NT2/D1 (cell line): ENCODE data around the gene KCNK3.

ENCODE experiments used
- DNase-seq: peaks from one replicate; pipeline ENCODE4 v3.0.0-alpha.2; 2011; ENCODE audit warnings: low read depth, low spot score
- H3K27me3 ChIP-seq: 2 replicates; pipeline ENCODE4 v1.6.0; 2011; ENCODE audit warnings: mild to moderate bottlenecking; ENCODE audit not compliant: insufficient read length, insufficient read depth
- H3K36me3 ChIP-seq: 2 replicates; pipeline ENCODE4 v1.6.1; 2011; ENCODE audit warnings: mild to moderate bottlenecking, low read length, mixed read lengths; ENCODE audit not compliant: insufficient read depth, insufficient read length
- H3K4me1 ChIP-seq: 2 replicates; pipeline ENCODE4 v1.5.1; 2011; ENCODE audit not compliant: insufficient read depth, insufficient read length
- H3K4me3 ChIP-seq: 2 replicates; pipeline ENCODE4 v1.5.1; 2011; ENCODE audit warnings: low read depth; ENCODE audit not compliant: insufficient read length
- H3K9ac ChIP-seq: 2 replicates; pipeline ENCODE4 v1.6.0; 2011; ENCODE audit warnings: low read depth; ENCODE audit not compliant: insufficient read length
- H3K9me3 ChIP-seq: 2 replicates; pipeline ENCODE4 v1.5.1; 2011; ENCODE audit warnings: mild to moderate bottlenecking, low read length; ENCODE audit not compliant: insufficient read depth
- SUZ12 ChIP-seq: IDR thresholded peaks from 2 replicates; pipeline ENCODE4 v1.6.1; 2011; ENCODE audit not compliant: insufficient read length, insufficient read depth; ENCODE audit errors: extremely low read depth
- YY1 ChIP-seq: IDR thresholded peaks from 2 replicates; pipeline ENCODE4 v1.6.1; 2011; ENCODE audit not compliant: insufficient read length, insufficient read depth
- ZNF274 ChIP-seq: IDR thresholded peaks from 2 replicates; pipeline ENCODE4 v1.6.1; 2011; ENCODE audit warnings: mild to moderate bottlenecking, low read depth, low read length

Gene KCNK3

DNA sequence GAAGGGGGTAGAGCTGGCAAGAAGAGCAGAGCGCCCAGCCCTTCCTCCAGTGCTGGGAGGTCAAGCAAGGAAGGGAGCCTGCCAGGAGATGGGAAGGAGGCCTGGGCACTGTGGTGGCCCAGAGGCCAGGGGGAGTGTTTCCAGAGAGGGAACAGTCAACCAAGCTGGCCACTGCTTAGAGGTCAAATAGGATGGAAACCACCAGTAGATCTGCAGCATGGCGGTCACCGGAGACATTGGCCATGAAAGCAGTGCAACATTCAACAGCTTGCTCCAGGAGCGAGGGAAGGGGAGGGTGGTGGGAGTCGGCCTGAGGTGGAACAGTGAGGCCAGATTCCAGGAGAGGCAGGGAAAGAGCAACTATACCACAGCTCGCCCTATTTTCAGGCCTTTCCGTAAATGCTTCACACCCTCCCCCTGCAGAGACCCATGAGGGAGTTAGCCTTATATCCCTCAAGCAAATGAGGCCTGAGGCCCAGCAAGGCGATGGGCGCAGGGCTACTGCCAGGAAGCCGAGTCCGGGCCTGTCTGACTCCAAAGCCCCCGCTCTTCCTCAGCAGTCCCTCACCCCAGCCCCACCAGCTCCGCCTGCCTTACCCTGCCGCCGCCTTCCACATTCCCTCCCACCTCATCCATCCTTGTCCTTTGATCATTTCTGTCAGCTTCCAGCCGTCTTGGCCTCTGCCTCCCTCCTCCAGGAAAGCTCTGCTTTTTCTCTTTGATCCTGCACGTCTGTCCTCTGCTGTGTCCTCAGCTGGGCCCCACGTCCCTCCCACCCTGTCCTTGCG, 17.0 kb downstream of the KCNK3 start:
- Histone ChIP-seq H3K4me3 (no peak overlapping the region), H3K4me1 (peaks cover 10% of the 10 kb centered on the region), H3K36me3 (no peaks in the 10 kb centered on the region), H3K9me3 (no peaks in the 10 kb centered on the region), H3K9ac (no peak overlapping the region), H3K27me3 (no peaks in the 10 kb centered on the region)
- DNase-seq = no peak
- TF ChIP-seq SUZ12 (no peak), ZNF274 (no peak), YY1 (no peak)

DNA sequence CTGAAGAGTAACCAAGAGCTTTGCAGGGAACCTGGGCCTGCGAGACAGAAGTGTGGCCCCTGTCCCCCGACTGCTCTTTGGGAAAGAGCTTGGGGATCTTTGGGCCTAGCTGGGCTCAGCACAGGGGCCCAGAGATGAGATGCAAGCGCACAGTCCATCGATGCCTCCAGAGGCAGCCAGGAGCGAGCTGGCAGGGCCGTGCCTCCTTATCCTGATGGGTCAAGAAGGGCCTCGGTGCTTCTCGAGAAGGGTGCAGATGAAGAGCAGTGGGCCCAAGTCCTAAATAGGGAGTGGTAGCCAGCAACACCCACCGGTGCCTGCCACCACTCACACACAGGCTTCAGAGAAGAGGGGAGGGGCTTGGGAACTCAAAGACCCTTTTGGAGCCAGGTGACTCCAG, 17.6 kb downstream of the KCNK3 start:
- Histone ChIP-seq H3K4me3 (no peak overlapping the region), H3K36me3 (no peaks in the 10 kb centered on the region), H3K9ac (no peak overlapping the region), H3K9me3 (no peaks in the 10 kb centered on the region), H3K27me3 (no peaks in the 10 kb centered on the region), H3K4me1 (peaks cover 9% of the 10 kb centered on the region)
- TF ChIP-seq ZNF274 (no peak), YY1 (no peak), SUZ12 (no peak)
- no peak for DNase-seq

DNA sequence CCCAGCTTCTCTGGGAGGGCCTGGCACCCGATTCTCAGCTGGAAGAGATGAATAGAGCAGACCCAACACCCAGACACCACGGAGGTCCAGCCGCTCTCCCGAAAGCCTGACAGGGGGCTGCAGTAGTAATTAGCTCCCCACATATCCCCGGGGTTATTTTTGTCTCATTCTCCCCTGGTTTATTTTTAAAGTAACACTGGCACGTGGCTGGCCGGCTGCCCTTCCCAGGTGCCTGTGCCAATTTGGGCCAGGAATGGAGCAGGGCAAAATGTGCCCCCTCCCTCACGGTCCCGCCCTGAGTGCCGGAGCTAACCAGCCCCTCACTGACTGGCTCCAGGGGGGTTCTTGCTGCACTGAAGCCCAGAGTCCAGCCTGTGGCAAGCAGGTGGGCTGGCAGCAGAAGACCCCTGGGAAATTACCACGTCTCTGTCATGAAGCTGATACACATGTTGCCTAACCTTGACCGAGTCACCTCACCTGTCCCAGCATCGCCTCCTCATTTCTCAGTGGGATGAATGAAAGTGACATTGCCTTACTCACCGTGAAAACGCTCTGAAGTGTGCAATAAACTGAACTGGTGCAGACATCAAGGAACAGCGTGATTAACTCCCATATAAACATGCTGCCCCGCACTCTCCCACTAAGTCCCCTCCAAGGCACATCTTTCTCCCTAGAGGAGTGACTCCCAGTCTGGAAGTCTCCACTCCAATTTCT, 18.4 kb downstream of the KCNK3 start:
- Histone ChIP-seq H3K9me3 (no peaks in the 10 kb centered on the region), H3K36me3 (no peaks in the 10 kb centered on the region), H3K9ac (no peak overlapping the region), H3K27me3 (no peaks in the 10 kb centered on the region), H3K4me1 (peaks cover 9% of the 10 kb centered on the region), H3K4me3 (no peak overlapping the region)
- no peak for DNase-seq
- TF ChIP-seq SUZ12 = no peak
- no peak for TF ChIP-seq YY1
- no peak for TF ChIP-seq ZNF274

- DNase-seq = no peak
- no peaks in the 10 kb centered on the region for H3K36me3 ChIP-seq
- no peaks in the 10 kb centered on the region for H3K27me3 ChIP-seq
- no peaks in the 10 kb centered on the region for H3K9me3 ChIP-seq
- no peak overlapping the region for H3K9ac ChIP-seq
- H3K4me3 ChIP-seq = no peak overlapping the region
- TF ChIP-seq ZNF274 (no peak), YY1 (no peak), SUZ12 (no peak)
- H3K4me1 ChIP-seq = peaks cover 3% of the 10 kb centered on the region
These were observed 19.1 kb downstream of the KCNK3 start for GRCh38 chr2:26711457-26712161.

- no peaks in the 10 kb centered on the region for H3K4me1 ChIP-seq
- H3K4me3 ChIP-seq = no peak overlapping the region
- no peak for DNase-seq
- no peak for TF ChIP-seq YY1
- no peaks in the 10 kb centered on the region for H3K27me3 ChIP-seq
- H3K9me3 ChIP-seq = no peaks in the 10 kb centered on the region
- H3K9ac ChIP-seq = no peak overlapping the region
- no peaks in the 10 kb centered on the region for H3K36me3 ChIP-seq
These were observed 20.3 kb downstream of the KCNK3 start for GRCh38 chr2:26712486-26713465.

DNA sequence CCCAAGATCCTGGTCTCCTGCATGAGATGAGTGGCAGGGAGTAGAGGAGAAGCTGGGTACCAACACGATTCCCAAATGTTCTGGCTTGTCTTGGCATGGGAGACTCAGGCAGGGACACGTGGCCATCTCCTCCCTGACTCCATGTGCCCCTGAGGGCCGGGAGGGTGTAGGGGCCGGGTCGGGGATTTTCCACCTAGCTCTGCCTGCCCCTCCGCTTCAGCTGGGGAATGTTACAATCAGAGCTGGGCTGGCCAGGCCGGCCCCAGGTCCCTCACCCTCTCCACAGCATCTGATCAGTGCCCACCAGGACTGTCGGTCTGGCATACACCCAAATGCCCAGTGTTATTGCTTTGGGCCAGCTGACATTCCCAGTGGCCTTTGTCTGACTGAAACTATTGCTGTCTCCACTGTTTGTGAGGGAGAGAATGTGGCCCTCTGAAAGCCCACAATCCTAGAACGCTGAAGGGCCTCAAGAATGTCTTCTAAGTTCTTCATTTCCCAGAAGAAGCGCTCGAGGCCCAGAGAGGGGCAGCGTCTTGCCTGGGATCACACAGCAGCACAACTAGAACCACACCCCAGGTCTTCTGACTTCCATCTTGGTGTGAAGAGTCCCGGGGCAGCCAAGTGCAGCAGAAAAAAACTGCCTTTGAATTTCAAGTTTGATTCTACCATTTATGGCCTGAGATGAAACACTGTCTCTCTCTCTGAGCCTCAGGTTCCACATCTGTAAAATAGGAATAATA, 23.2 kb downstream of the KCNK3 start:
- Histone ChIP-seq H3K4me3 (no peak overlapping the region), H3K27me3 (no peaks in the 10 kb centered on the region), H3K36me3 (no peaks in the 10 kb centered on the region), H3K9ac (no peak overlapping the region), H3K4me1 (peaks cover 3% of the 10 kb centered on the region), H3K9me3 (no peaks in the 10 kb centered on the region)
- no peak for TF ChIP-seq SUZ12
- no peak for TF ChIP-seq YY1
- TF ChIP-seq ZNF274 = no peak
- no peak for DNase-seq
